ENCODE data around the gene METTL25.

The METTL25 gene

GRCh38 chr12:82437744-82438143, 79.4 kb downstream of the METTL25 start:
- H3K4me2 ChIP-seq (ENCODE audit: low read length, poor library complexity, severe bottlenecking), result no peak overlapping the region
- H3K27me3 ChIP-seq (ENCODE audit: control insufficient read depth in 1 of 2, insufficient read depth in 1 of 2, low read length in 2 of 2), result no peaks in the 10 kb centered on the region
- no peak overlapping the region for H2BK12ac ChIP-seq (ENCODE audit: low read length in 2 of 2)
- H3K79me1 ChIP-seq (replicated peaks; ENCODE audit: low read length, poor library complexity, severe bottlenecking), result no peaks in the 10 kb centered on the region
- no peaks in the 10 kb centered on the region for H3K4me1 ChIP-seq (ENCODE audit: control insufficient read depth, insufficient read depth, low read depth, low read length)
- H3K9ac ChIP-seq (ENCODE audit: low read length), result no peak overlapping the region
- DNase-seq, result no peak
- no peak overlapping the region for H3K4me3 ChIP-seq (ENCODE audit: insufficient read depth in 1 of 2, low read depth in 1 of 2, low read length in 2 of 2)
- no peak overlapping the region for H2AFZ ChIP-seq (ENCODE audit: low read depth, low read length)
- H3K4ac ChIP-seq (ENCODE audit: low read depth in 1 of 2, low read length in 2 of 2), result no peak overlapping the region
- H2BK120ac ChIP-seq (ENCODE audit: low read depth, low read length), result no peak overlapping the region
- no peak overlapping the region for H3K14ac ChIP-seq (ENCODE audit: low read length in 2 of 2)
- WGBS, result 88% methylated on average over 2 of the region's 3 CpGs
- no peak overlapping the region for H2BK5ac ChIP-seq (ENCODE audit: low read depth, low read length, poor library complexity, severe bottlenecking)
- no peak overlapping the region for H4K8ac ChIP-seq (ENCODE audit: low read length)
- H3K18ac ChIP-seq (ENCODE audit: low read depth in 1 of 2, low read length in 2 of 2), result no peak overlapping the region
- no peak overlapping the region for H3K27ac ChIP-seq (ENCODE audit: low read length, poor library complexity, severe bottlenecking)
- no peaks in the 10 kb centered on the region for H3K9me3 ChIP-seq (ENCODE audit: control insufficient read depth, low read length)
- H2AK5ac ChIP-seq (ENCODE audit: low read length, severe bottlenecking), result no peak overlapping the region
- no peak overlapping the region for H3K23ac ChIP-seq (ENCODE audit: low read length in 2 of 2)
- peaks cover 0 to 9% of the 10 kb centered on the region in 2 experiments for H3K36me3 ChIP-seq (ENCODE audit: control insufficient read depth in 1 of 2, insufficient read depth in 2 of 2, low read depth in 1 of 2, low read length in 2 of 2)
- H2BK15ac ChIP-seq (ENCODE audit: low read depth, poor library complexity, severe bottlenecking), result no peak overlapping the region
- no peak overlapping the region for H4K91ac ChIP-seq (ENCODE audit: low read length)

DNA sequence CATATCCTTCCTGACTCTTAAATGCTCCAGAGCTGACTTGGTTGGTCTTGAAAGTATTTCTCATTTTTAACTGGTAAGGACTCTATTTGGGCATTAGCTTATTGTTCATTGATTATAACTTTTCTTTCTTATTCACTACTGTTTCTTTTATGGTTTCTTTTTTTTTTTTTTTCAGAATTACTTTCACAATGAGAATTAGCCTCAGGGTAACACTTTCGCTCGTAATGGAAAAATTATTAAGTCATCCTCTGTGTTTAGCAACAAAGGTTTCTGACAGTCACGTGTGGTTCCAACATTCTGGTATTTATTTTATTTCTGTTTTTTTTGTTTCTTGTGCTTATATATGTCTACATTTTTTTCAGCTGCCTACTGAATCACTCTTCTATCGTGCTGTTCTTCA, 80.0 kb downstream of the METTL25 start:
- no peak overlapping the region for H4K8ac ChIP-seq (ENCODE audit: low read length)
- no peak overlapping the region for H3K18ac ChIP-seq (ENCODE audit: low read depth in 1 of 2, low read length in 2 of 2)
- no peak overlapping the region for H2AFZ ChIP-seq (ENCODE audit: low read depth, low read length)
- no peak overlapping the region for H3K4me3 ChIP-seq (ENCODE audit: insufficient read depth in 1 of 2, low read depth in 1 of 2, low read length in 2 of 2)
- no peaks in the 10 kb centered on the region for H3K4me1 ChIP-seq (ENCODE audit: control insufficient read depth, insufficient read depth, low read depth, low read length)
- no peak overlapping the region for H2BK12ac ChIP-seq (ENCODE audit: low read length in 2 of 2)
- no peak overlapping the region for H3K4ac ChIP-seq (ENCODE audit: low read depth in 1 of 2, low read length in 2 of 2)
- H3K27ac ChIP-seq (ENCODE audit: low read length, poor library complexity, severe bottlenecking), result no peak overlapping the region
- H3K9ac ChIP-seq (ENCODE audit: low read length), result no peak overlapping the region
- H4K91ac ChIP-seq (ENCODE audit: low read length), result no peak overlapping the region
- H2BK15ac ChIP-seq (ENCODE audit: low read depth, poor library complexity, severe bottlenecking), result no peak overlapping the region
- H3K23ac ChIP-seq (ENCODE audit: low read length in 2 of 2), result no peak overlapping the region
- no peak for DNase-seq
- H2BK120ac ChIP-seq (ENCODE audit: low read depth, low read length), result no peak overlapping the region
- H3K9me3 ChIP-seq (ENCODE audit: control insufficient read depth, low read length), result no peaks in the 10 kb centered on the region
- no peak overlapping the region for H3K14ac ChIP-seq (ENCODE audit: low read length in 2 of 2)
- peaks cover 0 to 9% of the 10 kb centered on the region in 2 experiments for H3K36me3 ChIP-seq (ENCODE audit: control insufficient read depth in 1 of 2, insufficient read depth in 2 of 2, low read depth in 1 of 2, low read length in 2 of 2)
- 92% methylated on average over 2 of the region's 4 CpGs for WGBS
- no peak overlapping the region for H3K4me2 ChIP-seq (ENCODE audit: low read length, poor library complexity, severe bottlenecking)
- H2BK5ac ChIP-seq (ENCODE audit: low read depth, low read length, poor library complexity, severe bottlenecking), result no peak overlapping the region
- H3K27me3 ChIP-seq (ENCODE audit: control insufficient read depth in 1 of 2, insufficient read depth in 1 of 2, low read length in 2 of 2), result no peaks in the 10 kb centered on the region
- no peak overlapping the region for H2AK5ac ChIP-seq (ENCODE audit: low read length, severe bottlenecking)
- H3K79me1 ChIP-seq (replicated peaks; ENCODE audit: low read length, poor library complexity, severe bottlenecking), result no peaks in the 10 kb centered on the region

DNA sequence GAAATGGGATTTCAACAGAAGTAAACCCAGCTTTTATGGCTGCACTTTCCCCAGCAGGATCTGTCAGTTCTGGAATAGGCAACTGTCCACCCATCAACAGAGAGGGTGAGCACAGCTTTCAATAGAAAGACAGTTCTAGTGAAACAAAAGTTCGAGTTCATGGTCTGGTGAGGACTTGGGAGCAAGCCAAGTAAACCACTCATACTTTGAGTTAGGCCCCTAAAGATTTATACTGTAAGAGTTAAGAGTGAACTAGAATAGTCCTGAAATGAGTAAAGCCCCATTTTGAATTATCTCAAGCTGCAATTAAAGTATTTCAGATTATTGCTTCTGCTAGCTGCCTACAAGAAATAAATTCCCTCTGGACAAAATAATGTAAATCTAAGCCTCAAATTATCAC, 82.6 kb downstream of the METTL25 start:
- H3K9me3 ChIP-seq (ENCODE audit: control insufficient read depth, low read length), result no peaks in the 10 kb centered on the region
- H4K8ac ChIP-seq (ENCODE audit: low read length), result no peak overlapping the region
- H2AFZ ChIP-seq (ENCODE audit: low read depth, low read length), result no peak overlapping the region
- no peak overlapping the region for H3K18ac ChIP-seq (ENCODE audit: low read depth in 1 of 2, low read length in 2 of 2)
- H2BK12ac ChIP-seq (ENCODE audit: low read length in 2 of 2), result no peak overlapping the region
- no peaks in the 10 kb centered on the region for H3K79me1 ChIP-seq (replicated peaks; ENCODE audit: low read length, poor library complexity, severe bottlenecking)
- no peak overlapping the region for H2AK5ac ChIP-seq (ENCODE audit: low read length, severe bottlenecking)
- no peak overlapping the region for H4K91ac ChIP-seq (ENCODE audit: low read length)
- H3K23ac ChIP-seq (ENCODE audit: low read length in 2 of 2), result no peak overlapping the region
- no peak overlapping the region for H3K14ac ChIP-seq (ENCODE audit: low read length in 2 of 2)
- no peak overlapping the region for H2BK15ac ChIP-seq (ENCODE audit: low read depth, poor library complexity, severe bottlenecking)
- no peak overlapping the region for H3K4ac ChIP-seq (ENCODE audit: low read depth in 1 of 2, low read length in 2 of 2)
- H3K27me3 ChIP-seq (ENCODE audit: control insufficient read depth in 1 of 2, insufficient read depth in 1 of 2, low read length in 2 of 2), result no peaks in the 10 kb centered on the region
- DNase-seq, result no peak
- H3K4me2 ChIP-seq (ENCODE audit: low read length, poor library complexity, severe bottlenecking), result no peak overlapping the region
- H3K4me3 ChIP-seq (ENCODE audit: insufficient read depth in 1 of 2, low read depth in 1 of 2, low read length in 2 of 2), result no peak overlapping the region
- H3K27ac ChIP-seq (ENCODE audit: low read length, poor library complexity, severe bottlenecking), result no peak overlapping the region
- peaks cover 0 to 17% of the 10 kb centered on the region in 2 experiments for H3K36me3 ChIP-seq (ENCODE audit: control insufficient read depth in 1 of 2, insufficient read depth in 2 of 2, low read depth in 1 of 2, low read length in 2 of 2)
- no CpG with 5 or more reads among the region's 1 CpG for WGBS
- no peak overlapping the region for H3K9ac ChIP-seq (ENCODE audit: low read length)
- no peak overlapping the region for H2BK120ac ChIP-seq (ENCODE audit: low read depth, low read length)
- H3K4me1 ChIP-seq (ENCODE audit: control insufficient read depth, insufficient read depth, low read depth, low read length), result no peaks in the 10 kb centered on the region
- no peak overlapping the region for H2BK5ac ChIP-seq (ENCODE audit: low read depth, low read length, poor library complexity, severe bottlenecking)

GRCh38 chr12:82448911-82449578, 90.7 kb downstream of the METTL25 start:
- no peak overlapping the region for H4K8ac ChIP-seq (ENCODE audit: low read length)
- no peak overlapping the region for H3K14ac ChIP-seq (ENCODE audit: low read length in 2 of 2)
- no peak overlapping the region for H3K4ac ChIP-seq (ENCODE audit: low read depth in 1 of 2, low read length in 2 of 2)
- no peak overlapping the region for H2BK120ac ChIP-seq (ENCODE audit: low read depth, low read length)
- H2BK15ac ChIP-seq (ENCODE audit: low read depth, poor library complexity, severe bottlenecking), result no peak overlapping the region
- 100% methylated on average over 2 of the region's 2 CpGs for WGBS
- no peak overlapping the region for H2AFZ ChIP-seq (ENCODE audit: low read depth, low read length)
- no peaks in the 10 kb centered on the region for H3K27me3 ChIP-seq (ENCODE audit: control insufficient read depth in 1 of 2, insufficient read depth in 1 of 2, low read length in 2 of 2)
- peaks cover 0 to 4% of the 10 kb centered on the region in 2 experiments for H3K36me3 ChIP-seq (ENCODE audit: control insufficient read depth in 1 of 2, insufficient read depth in 2 of 2, low read depth in 1 of 2, low read length in 2 of 2)
- H3K4me1 ChIP-seq (ENCODE audit: control insufficient read depth, insufficient read depth, low read depth, low read length), result no peaks in the 10 kb centered on the region
- H3K4me2 ChIP-seq (ENCODE audit: low read length, poor library complexity, severe bottlenecking), result no peak overlapping the region
- no peak for DNase-seq
- H3K18ac ChIP-seq (ENCODE audit: low read depth in 1 of 2, low read length in 2 of 2), result no peak overlapping the region
- no peak overlapping the region for H3K27ac ChIP-seq (ENCODE audit: low read length, poor library complexity, severe bottlenecking)
- H2BK12ac ChIP-seq (ENCODE audit: low read length in 2 of 2), result no peak overlapping the region
- H2BK5ac ChIP-seq (ENCODE audit: low read depth, low read length, poor library complexity, severe bottlenecking), result no peak overlapping the region
- H4K91ac ChIP-seq (ENCODE audit: low read length), result no peak overlapping the region
- no peak overlapping the region for H2AK5ac ChIP-seq (ENCODE audit: low read length, severe bottlenecking)
- no peak overlapping the region for H3K23ac ChIP-seq (ENCODE audit: low read length in 2 of 2)
- no peaks in the 10 kb centered on the region for H3K9me3 ChIP-seq (ENCODE audit: control insufficient read depth, low read length)
- H3K79me1 ChIP-seq (replicated peaks; ENCODE audit: low read length, poor library complexity, severe bottlenecking), result no peaks in the 10 kb centered on the region
- H3K9ac ChIP-seq (ENCODE audit: low read length), result no peak overlapping the region
- H3K4me3 ChIP-seq (ENCODE audit: insufficient read depth in 1 of 2, low read depth in 1 of 2, low read length in 2 of 2), result no peak overlapping the region
